Left lung (tissue), 10 donors: ENCODE data around the gene C4BPA. TPM values are rescaled to one million over a fixed set of nuclear protein-coding genes. Genes with fewer than 3 reads are reported as not detected.

Experiments used
- ATAC-seq: fragments of 200-7000 bp; cut with Tn5 transposase; one replicate; pipeline ENCODE4 v1.9.1; 2020; ENCODE audit warnings: moderate library complexity
- DNase-seq, 4 donors: peaks; one replicate each; pipeline ENCODE4 v3.0.0-alpha.2; 2013 to 2020
- H3K27ac ChIP-seq, 2 donors: fragments of 200-600 bp; sonication (generic) in 1 of 2; one replicate each; pipeline versions ENCODE4 v1.5.0 to v1.8.0; 2020 to 2021
- H3K27me3 ChIP-seq, 2 donors: fragments of 200-600 bp; sonication (generic) in 1 of 2; one replicate each; pipeline versions ENCODE4 v1.5.0 to v1.8.0; 2020 to 2021
- H3K36me3 ChIP-seq, 2 donors: fragments of 200-600 bp; sonication (generic) in 1 of 2; one replicate each; pipeline versions ENCODE4 v1.5.0 to v1.8.0; 2020 to 2021
- H3K4me1 ChIP-seq, 2 donors: fragments of 200-600 bp; one replicate each; pipeline ENCODE4 v1.8.0; 2021
- H3K4me3 ChIP-seq, 2 donors: fragments of 200-600 bp; sonication (generic) in 1 of 2; one replicate each; pipeline versions ENCODE4 v1.5.0 to v1.8.0; 2020 to 2021; ENCODE audit warnings: mild to moderate bottlenecking in 1 of 2
- H3K9me3 ChIP-seq, 2 donors: fragments of 200-600 bp; sonication (generic) in 1 of 2; one replicate each; pipeline versions ENCODE4 v1.5.0 to v1.8.0; 2020 to 2021
- CTCF ChIP-seq, 2 donors: fragments of 200-600 bp; sonication (generic) in 1 of 2; IDR thresholded peaks; one replicate each; pipeline versions ENCODE4 v1.5.0 to v1.8.0; 2021; ENCODE audit warnings: antibody characterized with exemption in 2 of 2
- intact Hi-C, 2 donors: fragments of 100-400 bp; cut with DNase I; formaldehyde crosslinking; loops; one replicate each; pipeline versions ENCODE4 v1.11.2 to v1.14.2; 2022
- polyA plus RNA-seq, 6 donors: library from polyadenylated mRNA; unstranded; fragments of 120-200 nt; gene quantifications; one replicate each; pipeline ENCODE4 v1.2.1, GENCODE V29; 2013; ENCODE audit not compliant: insufficient read length in 6 of 6
- total RNA-seq, 2 donors: library from RNA; stranded (reverse); fragmentation: NEBNext Ultra II Directional; extraction: Animal tissue kit (Norgen Biotek cat#: 25700); gene quantifications; one replicate each; pipeline ENCODE4 v1.2.1, GENCODE V29; 2021
- donor health status: DM: no; HTN: yes; CAD: no.
- donor health status: DM: no; HTN: no; CAD: no.

Gene C4BPA
- total and polyA plus RNA-seq, 8 donors = 0.31 to 32.1 (median 0.64) TPM

GRCh38 chr1:207186503-207186902 lies 82.5 kb downstream of the C4BPA start:
- no peak for ATAC-seq
- no peak for DNase-seq
- Histone ChIP-seq H3K27ac (no peak overlapping the region), H3K36me3 (no peaks in the 10 kb centered on the region), H3K27me3 (no peaks in the 10 kb centered on the region), H3K9me3 (no peaks in the 10 kb centered on the region), H3K4me3 (no peak overlapping the region), H3K4me1 (peaks cover 0 to 13% of the 10 kb centered on the region in 2 donors)
- intact Hi-C loops = no loop called here
- TF ChIP-seq CTCF (IDR thresholded peaks at IDR 0.05) = no peak

- intact Hi-C loops = no loop called here
- Histone ChIP-seq H3K4me1 (peaks cover 0 to 13% of the 10 kb centered on the region in 2 donors), H3K9me3 (no peaks in the 10 kb centered on the region), H3K36me3 (no peaks in the 10 kb centered on the region), H3K27ac (peak overlapping the region; percentile 1 to 3), H3K4me3 (no peak overlapping the region), H3K27me3 (no peaks in the 10 kb centered on the region)
- TF ChIP-seq CTCF (IDR thresholded peaks at IDR 0.05) = no peak
- peak; percentile 62 for ATAC-seq
- DNase-seq = no peak
These were observed 84.9 kb downstream of the C4BPA start for GRCh38 chr1:207188901-207189300.

GRCh38 chr1:207191061-207191460 lies 87.0 kb downstream of the C4BPA start:
- ATAC-seq (no peak), DNase-seq (no peak)
- intact Hi-C loops = no loop called here
- Histone ChIP-seq H3K36me3 (no peaks in the 10 kb centered on the region), H3K27ac (no peak overlapping the region), H3K4me1 (peaks cover 0 to 13% of the 10 kb centered on the region in 2 donors), H3K4me3 (no peak overlapping the region), H3K9me3 (peaks cover 0 to 2% of the 10 kb centered on the region in 2 donors), H3K27me3 (no peaks in the 10 kb centered on the region)
- TF ChIP-seq CTCF (IDR thresholded peaks at IDR 0.05) = no peak

- intact Hi-C loops = no loop called here
- no peaks in the 10 kb centered on the region for H3K27me3 ChIP-seq
- TF ChIP-seq CTCF (IDR thresholded peaks at IDR 0.05) = no peak
- H3K36me3 ChIP-seq = no peaks in the 10 kb centered on the region
- H3K27ac ChIP-seq = no peak overlapping the region
- ATAC-seq (no peak), DNase-seq (no peak)
- H3K4me1 ChIP-seq = peaks cover 0 to 13% of the 10 kb centered on the region in 2 donors
- no peak overlapping the region for H3K4me3 ChIP-seq
- H3K9me3 ChIP-seq = peaks cover 0 to 2% of the 10 kb centered on the region in 2 donors
These were observed 87.7 kb downstream of the C4BPA start for GRCh38 chr1:207191776-207192175.

GRCh38 chr1:207194197-207194596 lies 90.2 kb downstream of the C4BPA start:
- ATAC-seq = no peak

More at GRCh38 chr1:207194197-207194596, 90.2 kb downstream of the C4BPA start:
- Histone ChIP-seq H3K27me3 (no peaks in the 10 kb centered on the region), H3K4me3 (no peak overlapping the region), H3K27ac (no peak overlapping the region), H3K36me3 (no peaks in the 10 kb centered on the region), H3K4me1 (peaks cover 0 to 13% of the 10 kb centered on the region in 2 donors), H3K9me3 (peaks cover 0 to 2% of the 10 kb centered on the region in 2 donors)
- intact Hi-C loops = no loop called here
- no peak for DNase-seq
- no peak for TF ChIP-seq CTCF (IDR thresholded peaks at IDR 0.05)

Other genes starting within 250 kb of the C4BPA start
- not detected for gene IL20, start 238.6 kb upstream of the C4BPA start, total RNA-seq
- gene IL20, start 238.6 kb upstream of the C4BPA start, polyA plus RNA-seq = not detected
- under 1 TPM in 1 of 2 donors, not detected in 1; 0.34 TPM for gene IL24, start 206.8 kb upstream of the C4BPA start, total RNA-seq
- under 1 TPM; 0.11 to 0.43 (median 0.33) TPM for gene IL24, start 206.8 kb upstream of the C4BPA start, polyA plus RNA-seq
- gene FCMR, start 182.3 kb upstream of the C4BPA start, total RNA-seq = 1 to 10 TPM; 2.7 to 6.7 TPM
- 1 to 10 TPM; 1.4 to 3.0 (median 2.4) TPM for gene FCMR, start 182.3 kb upstream of the C4BPA start, polyA plus RNA-seq
- 100 to 1,000 TPM; 128 to 587 TPM for gene PIGR, start 157.8 kb upstream of the C4BPA start, total RNA-seq
- gene PIGR, start 157.8 kb upstream of the C4BPA start, polyA plus RNA-seq = under 1 TPM; 0.11 to 0.54 (median 0.20) TPM
- not detected for gene FCAMR, start 133.8 kb upstream of the C4BPA start, total RNA-seq
- under 1 TPM in 3 of 6 donors, not detected in 3; 0.07 to 0.18 (median 0.07) TPM for gene FCAMR, start 133.8 kb upstream of the C4BPA start, polyA plus RNA-seq
- gene C1orf116, start 71.5 kb upstream of the C4BPA start, total RNA-seq = 100 to 1,000 TPM; 101 to 212 TPM
- gene C1orf116, start 71.5 kb upstream of the C4BPA start, polyA plus RNA-seq = 10 to 100 TPM; 27.1 to 58.5 (median 40.2) TPM
- 1 to 10 TPM; 7.3 to 9.9 TPM for gene YOD1, start 53.0 kb upstream of the C4BPA start, total RNA-seq
- gene YOD1, start 53.0 kb upstream of the C4BPA start, polyA plus RNA-seq = 10 to 100 TPM; 11.6 to 15.0 (median 13.6) TPM
- 10 to 100 TPM; 52.6 to 63.8 TPM for gene PFKFB2, start 51.0 kb upstream of the C4BPA start, total RNA-seq
- gene PFKFB2, start 51.0 kb upstream of the C4BPA start, polyA plus RNA-seq = 10 to 100 TPM; 13.4 to 20.1 (median 16.9) TPM
- 1 to 10 TPM; 4.3 to 6.4 TPM for gene C4BPB, start 15.4 kb upstream of the C4BPA start, total RNA-seq
- under 1 TPM; 0.73 to 0.96 (median 0.86) TPM for gene C4BPB, start 15.4 kb upstream of the C4BPA start, polyA plus RNA-seq
- gene CD55, start 217.4 kb downstream of the C4BPA start, total RNA-seq = 100 to 1,000 TPM; 261 to 593 TPM
- gene CD55, start 217.4 kb downstream of the C4BPA start, polyA plus RNA-seq = 10 to 100 TPM; 53.9 to 89.3 (median 60.1) TPM